Measurements from ENCODE around the gene AMIGO1. TPM values are rescaled to one million over a fixed set of nuclear protein-coding genes. Genes with fewer than 3 reads are reported as not detected.

Gene AMIGO1, protein sequence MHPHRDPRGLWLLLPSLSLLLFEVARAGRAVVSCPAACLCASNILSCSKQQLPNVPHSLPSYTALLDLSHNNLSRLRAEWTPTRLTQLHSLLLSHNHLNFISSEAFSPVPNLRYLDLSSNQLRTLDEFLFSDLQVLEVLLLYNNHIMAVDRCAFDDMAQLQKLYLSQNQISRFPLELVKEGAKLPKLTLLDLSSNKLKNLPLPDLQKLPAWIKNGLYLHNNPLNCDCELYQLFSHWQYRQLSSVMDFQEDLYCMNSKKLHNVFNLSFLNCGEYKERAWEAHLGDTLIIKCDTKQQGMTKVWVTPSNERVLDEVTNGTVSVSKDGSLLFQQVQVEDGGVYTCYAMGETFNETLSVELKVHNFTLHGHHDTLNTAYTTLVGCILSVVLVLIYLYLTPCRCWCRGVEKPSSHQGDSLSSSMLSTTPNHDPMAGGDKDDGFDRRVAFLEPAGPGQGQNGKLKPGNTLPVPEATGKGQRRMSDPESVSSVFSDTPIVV
- 13.1 TPM for total RNA-seq

DNA sequence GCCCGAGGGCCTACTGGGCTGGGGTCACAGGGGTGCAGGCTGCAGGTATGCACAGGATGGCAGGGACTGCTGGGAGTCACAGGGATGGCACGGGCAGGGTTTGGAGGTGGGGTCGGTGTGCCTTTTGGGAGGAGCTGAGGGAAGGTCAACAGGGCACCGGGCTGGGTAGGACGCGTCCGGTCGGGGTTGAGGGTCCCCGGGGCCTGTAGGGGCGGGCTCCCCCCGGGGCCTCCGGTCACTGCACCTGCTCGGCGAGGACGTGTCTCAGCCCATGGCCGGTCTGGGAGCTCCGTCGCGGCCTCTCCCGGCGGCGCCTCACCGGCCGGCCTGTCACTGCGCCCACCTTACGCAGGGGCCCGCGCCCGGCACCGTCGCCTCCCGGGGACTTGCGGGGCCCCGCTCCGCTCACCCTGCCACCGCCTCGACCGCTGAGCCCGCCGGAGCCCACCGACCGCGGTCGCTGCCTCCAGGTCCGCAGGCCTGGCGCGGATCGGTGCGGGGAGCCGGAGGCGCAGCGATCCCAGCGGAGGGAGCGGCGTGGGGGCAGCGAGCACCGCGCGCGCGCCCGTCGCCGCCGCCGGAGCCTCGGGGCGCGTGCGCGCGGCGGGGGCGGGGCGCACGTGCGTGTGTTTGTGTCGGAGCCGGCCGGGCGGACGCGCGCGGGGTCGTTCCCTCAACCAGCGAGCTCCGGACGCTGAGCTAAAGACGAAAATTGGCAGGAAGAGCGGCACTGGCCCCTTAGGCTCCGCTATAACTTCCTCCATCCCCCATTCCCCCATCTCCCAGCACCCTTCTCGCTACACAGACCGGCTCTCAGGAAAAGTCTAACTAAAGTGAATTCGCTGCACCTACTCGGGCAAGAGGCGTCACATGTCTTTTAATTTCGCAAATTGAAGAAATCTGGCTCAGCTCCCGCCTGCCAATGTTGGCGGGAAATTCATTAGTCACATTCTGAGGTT lies at the start of gene AMIGO1:
Gene AMIGO1 (minus strand): TSS at position 552 of the 959 bp plus-strand sequence. CDS start 815 bp downstream, outside the sequence.

DNA sequence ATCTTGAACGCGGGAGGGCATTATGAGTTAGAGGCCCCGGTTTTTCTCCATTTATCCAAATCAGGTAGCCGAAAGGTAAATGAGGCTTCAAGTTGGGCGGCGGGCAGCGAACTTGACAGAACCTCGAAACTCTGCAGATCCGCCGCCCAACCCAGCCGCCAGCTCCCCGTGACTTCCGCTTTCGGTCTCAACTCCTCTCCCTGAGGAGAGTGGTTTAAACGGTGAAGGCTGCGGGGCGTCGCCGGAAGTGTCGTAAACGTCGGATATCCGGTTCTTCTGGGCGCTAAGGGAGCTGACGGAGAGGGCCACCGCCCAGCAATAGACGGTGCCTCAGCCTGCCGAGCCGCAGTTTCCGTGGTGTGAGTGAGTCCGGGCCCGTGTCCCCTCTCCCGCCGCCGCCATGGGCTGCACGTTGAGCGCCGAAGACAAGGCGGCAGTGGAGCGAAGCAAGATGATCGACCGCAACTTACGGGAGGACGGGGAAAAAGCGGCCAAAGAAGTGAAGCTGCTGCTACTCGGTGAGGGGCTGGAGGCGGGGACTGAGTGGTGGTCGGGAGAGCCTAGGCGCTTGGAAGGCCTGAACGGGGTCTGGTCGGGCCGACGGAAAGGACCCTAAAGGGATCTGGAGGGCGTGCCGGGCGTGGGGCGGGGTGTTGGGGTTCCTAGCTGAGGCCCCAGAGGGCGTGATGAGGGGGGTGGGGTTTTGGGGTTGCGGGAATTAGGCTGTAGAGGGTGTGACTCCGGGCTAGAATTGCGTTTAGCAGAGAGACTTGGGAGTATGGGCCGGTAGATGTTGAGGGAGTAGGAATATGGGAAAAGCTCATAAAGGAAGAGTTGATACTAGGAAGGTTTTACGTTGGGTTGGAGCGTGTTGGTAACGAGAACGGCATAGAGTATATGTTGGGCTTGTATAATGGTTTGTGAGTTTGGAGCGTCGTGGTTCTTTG lies 39.1 kb upstream of the AMIGO1 start, which contains the start of gene GNAI3:
Gene GNAI3 (plus strand): TSS at position 295 of the 947 bp plus-strand sequence. CDS start 106 bp downstream, at position 401.

DNA sequence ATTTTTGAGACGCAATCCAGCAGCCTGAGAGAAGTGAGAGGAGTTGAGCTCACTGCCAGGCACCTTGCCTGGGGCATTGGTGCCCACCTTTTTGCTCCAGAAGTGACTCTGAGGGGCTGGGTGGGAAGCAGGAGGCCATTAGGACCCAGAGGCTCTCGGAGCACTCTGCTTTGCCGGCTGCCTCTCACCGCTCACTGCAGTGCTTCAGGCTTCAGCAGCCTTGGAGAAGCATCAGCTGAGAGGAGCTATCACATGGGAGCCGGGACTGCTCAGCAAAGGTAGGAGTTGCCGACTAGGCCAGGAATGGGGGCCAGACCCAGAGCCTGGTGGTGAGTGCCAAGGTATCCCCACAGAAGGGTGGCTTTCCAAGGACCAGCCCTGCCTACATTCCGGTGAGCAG lies 30.1 kb upstream of the AMIGO1 start, which contains the start of gene GPR61:
Gene GPR61 (plus strand): TSS at position 197 of the 400 bp plus-strand sequence. CDS start 3,151 bp downstream, outside the sequence.

DNA sequence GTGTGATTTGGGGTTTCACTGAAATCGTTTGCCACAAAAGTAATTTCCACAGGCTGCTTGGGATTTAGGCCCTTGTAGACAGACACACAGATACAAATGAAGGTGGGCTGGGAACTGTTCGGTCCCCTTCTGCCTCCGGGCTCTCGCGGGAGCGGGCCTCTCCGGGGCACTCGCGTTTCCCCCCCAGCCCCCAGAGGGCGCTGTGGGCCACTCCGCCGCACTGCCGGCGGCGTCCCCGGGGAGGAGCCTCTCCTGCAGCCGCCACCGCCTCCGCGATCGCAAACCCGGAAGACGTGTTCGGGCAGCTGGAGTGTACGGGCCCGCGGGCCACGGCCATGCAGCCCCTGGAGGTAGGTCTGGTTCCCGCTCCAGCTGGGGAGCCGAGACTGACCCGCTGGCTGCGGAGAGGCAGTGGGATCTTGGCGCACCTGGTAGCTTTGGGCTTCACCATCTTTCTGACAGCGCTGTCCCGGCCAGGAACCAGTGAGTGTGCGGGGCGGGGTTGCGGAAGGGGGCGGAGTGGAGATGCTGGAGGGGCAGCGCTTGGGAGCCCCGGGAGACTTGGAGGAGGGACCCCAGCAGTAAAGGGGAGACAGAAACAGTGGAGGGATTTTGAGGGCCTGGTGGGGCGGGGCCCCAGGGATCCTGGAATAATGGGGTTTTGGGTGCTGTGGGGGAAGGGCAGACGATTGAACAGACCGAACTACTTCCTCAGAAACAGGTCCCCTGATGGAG lies 15.6 kb downstream of the AMIGO1 start, which contains the start of gene CYB561D1:
Gene CYB561D1 (plus strand): TSS at position 290 of the 735 bp plus-strand sequence. CDS start 46 bp downstream, at position 336.

DNA sequence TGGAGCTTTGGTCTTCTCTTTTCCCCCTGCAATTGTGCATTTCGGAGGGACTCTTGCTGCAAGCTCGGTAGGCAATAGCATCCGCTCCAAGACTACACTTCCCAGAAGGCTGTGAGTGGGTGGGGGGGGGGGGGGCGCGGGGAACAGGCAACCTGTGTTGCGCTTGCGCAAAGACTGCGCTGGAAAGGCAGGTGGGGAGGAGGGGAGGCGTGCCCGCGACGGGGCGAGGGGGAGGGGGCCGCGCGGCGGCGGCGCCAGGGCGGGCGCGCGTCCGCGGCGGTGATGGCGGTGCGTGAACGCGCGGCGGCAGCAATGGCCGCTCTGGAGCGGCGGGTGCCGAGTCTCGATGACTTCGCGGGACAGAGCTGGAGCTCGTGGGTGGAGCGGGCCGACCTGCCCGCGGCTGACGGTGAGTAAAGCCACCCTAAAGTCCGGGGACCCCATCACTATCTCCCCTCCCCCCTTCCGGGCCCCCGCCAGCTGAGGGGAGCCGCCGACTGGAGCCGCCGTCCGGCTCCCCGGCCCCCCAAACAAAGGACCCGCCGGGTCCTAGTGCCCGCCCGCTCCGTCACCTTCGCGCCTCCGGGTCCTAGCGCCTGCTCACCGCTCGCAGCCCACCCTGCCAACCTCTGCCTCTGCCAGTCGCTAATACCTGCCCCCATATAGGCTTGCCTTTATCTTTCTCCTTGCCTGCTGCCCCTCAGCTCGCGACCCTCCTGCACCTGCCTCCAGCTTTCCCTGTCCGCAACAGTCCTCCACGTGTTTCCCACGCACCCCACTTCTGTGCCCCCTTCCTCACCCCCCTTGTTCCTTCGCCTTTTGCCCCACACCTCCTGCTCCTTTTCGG lies 25.6 kb downstream of the AMIGO1 start, which contains the start of gene ATXN7L2:
Gene ATXN7L2 (plus strand): TSS at position 234 of the 847 bp plus-strand sequence. CDS start 49 bp downstream, at position 283.

DNA sequence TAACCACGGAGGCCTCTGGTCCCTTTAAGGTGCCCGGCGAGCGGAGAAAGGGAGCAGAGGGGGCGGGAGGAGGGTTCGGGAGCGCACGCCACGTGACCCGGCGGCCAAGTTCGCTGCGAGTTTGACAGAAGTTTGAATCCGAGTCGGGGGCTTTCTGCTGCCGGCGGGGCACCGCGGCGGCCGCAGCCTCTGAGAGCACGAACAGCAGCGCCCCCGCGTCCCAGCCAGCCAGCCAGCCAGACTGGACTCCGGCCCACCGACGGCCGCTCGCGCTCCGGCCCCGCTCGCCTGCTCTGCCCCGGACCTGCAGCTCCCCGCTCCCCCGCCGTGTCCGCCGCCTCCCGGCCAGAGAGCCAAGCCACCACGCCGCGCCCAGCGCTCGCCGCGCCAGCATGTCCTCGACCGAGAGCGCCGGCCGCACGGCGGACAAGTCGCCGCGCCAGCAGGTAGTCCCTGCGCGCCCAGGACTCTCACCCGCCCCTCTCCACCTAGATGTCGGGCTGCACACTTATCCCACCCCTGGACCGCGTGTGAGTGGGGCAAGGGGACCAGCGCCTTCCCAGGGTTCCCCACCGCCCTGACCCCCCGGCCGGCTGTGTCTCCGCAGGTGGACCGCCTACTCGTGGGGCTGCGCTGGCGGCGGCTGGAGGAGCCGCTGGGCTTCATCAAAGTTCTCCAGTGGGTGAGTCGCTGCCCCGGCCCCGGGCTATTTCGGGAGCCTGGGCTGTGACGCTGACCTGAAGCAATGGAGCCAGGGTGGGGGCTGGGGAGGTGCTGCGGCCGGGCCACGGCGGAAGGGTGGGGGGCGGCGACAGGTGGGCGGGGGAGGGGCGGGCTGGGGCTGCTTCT lies 42.9 kb downstream of the AMIGO1 start, which contains the start of gene SYPL2:
Gene SYPL2 (plus strand): TSS at position 95 of the 849 bp plus-strand sequence. CDS start 298 bp downstream, at position 393.

Other genes with a start within 250 kb of the AMIGO1 start
- 14.1 TPM for gene PSRC1, start 226.6 kb downstream of the AMIGO1 start, total RNA-seq
- gene MYBPHL, start 202.7 kb downstream of the AMIGO1 start, total RNA-seq = 0.63 TPM
- 82.9 TPM for gene SORT1, start 111.8 kb downstream of the AMIGO1 start, total RNA-seq
- gene PSMA5, start 83.3 kb downstream of the AMIGO1 start, total RNA-seq = 37.2 TPM
- not detected for gene SYPL2, start 43.2 kb downstream of the AMIGO1 start, total RNA-seq
- 9.4 TPM for gene ATXN7L2, start 25.8 kb downstream of the AMIGO1 start, total RNA-seq
- gene CYB561D1, start 15.6 kb downstream of the AMIGO1 start, total RNA-seq = 7.5 TPM
- 5.9 TPM for gene GPR61, start 30.1 kb upstream of the AMIGO1 start, total RNA-seq
- 16.6 TPM for gene GNAI3, start 38.9 kb upstream of the AMIGO1 start, total RNA-seq
- gene GNAT2, start 109.9 kb upstream of the AMIGO1 start, total RNA-seq = not detected
- gene AMPD2, start 110.1 kb upstream of the AMIGO1 start, total RNA-seq = 82.0 TPM
- 6.6 TPM for gene GSTM4, start 146.4 kb upstream of the AMIGO1 start, total RNA-seq
- gene GSTM2, start 158.3 kb upstream of the AMIGO1 start, total RNA-seq = 34.4 TPM
- gene GSTM1, start 178.1 kb upstream of the AMIGO1 start, total RNA-seq = 10.3 TPM
- 4.7 TPM for gene GSTM5, start 202.5 kb upstream of the AMIGO1 start, total RNA-seq
- 55.7 TPM for gene GSTM3, start 231.3 kb upstream of the AMIGO1 start, total RNA-seq

All from parietal lobe (tissue), 1 donor.